HG02943 (cell line): Measurements from ENCODE around the gene RNLS.

Experiments used
- ATAC-seq: cut with Tn5 transposase; IDR thresholded peaks from one replicate; pipeline ENCODE4 v1.9.1; 2021; ENCODE audit warnings: mild to moderate bottlenecking, low read depth, moderate library complexity; ENCODE audit not compliant: unreplicated experiment

RNLS gene

DNA sequence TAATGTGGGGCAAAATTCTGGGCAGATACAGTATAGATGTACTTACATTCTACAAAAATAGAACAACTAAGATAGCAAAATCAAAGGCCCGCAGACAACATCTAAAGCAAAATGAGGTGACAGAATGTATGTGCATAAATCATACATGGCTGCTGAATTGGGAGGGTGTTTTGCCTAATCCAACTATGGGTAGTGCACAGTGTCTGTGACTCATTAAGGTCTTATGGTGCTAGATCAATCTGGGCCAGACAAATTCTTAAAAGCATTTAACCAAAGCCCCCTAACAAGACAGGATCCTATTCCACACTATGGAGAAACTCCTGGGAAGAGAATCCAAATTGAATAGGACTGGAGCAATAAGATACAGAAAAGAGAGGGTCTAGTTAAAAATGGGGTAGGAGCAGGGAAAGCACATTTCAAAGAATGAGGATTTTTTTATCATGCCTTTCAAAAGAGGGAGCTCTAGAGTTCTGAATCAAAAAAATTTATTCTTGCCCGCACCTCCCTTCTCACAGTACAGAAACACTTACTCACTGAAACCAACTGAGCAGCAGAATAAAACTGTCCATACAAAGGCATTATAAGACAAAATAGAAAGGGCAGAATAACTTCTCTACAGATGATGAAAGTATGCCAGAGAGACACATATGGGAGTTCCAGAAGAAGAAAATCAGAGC is 181.3 kb downstream of the RNLS start:
- no peak for ATAC-seq

DNA sequence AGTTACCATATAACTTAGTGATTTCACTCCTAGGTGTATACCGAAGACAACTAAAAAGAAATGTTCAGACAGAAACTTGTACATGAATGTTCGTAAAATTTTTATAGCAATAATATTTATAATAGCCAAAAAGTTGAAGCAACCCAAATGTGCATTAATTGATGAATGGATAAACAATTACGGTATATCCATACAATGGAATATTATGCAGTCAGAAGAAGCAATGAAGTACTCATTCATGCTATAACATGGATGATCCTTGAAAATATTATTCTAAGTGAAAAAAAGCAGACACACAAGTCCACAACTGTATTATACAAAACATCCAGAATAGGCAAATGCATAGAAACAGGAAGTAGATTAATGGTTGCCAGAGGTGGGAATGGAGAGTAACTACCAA is 183.9 kb downstream of the RNLS start:
- no peak for ATAC-seq

DNA sequence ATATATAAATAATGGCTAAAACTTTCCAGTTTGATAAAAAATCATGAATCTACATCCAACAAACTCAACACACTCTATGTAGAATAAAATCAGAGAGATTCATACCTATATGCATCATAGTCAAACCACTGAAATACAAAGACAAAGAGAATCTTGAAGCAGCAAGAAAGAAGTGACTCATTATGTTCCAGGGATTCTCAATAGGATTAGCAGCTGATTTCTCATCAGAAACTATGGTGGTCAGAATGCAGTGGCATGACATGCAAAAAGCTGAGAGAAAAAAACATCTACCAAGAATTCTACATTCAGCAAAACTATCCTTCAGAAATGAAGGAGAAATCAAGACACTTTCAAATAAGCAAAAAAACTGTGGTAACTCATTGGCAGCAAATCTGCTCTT is 187.4 kb downstream of the RNLS start:
- no peak for ATAC-seq

DNA sequence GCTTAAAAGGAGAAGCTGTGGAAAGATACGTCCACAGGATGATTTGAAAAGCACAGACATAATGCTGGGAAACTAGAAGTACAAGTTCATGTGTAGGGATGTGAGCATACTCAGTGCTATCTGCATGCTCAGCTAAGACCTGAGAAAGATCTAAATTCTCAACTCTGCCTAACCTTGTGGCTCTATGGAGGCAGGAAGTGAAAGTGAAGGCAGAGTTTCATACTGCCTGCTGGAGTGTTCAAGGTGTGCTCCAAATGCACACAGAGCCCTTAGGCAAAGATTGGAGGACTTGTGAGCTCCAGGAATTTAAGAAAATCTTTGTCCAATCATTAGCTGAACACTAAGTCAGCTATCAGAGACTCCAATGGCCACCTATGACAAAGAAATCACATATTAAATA is 190.9 kb downstream of the RNLS start:
- ATAC-seq: peak; percentile 53

DNA sequence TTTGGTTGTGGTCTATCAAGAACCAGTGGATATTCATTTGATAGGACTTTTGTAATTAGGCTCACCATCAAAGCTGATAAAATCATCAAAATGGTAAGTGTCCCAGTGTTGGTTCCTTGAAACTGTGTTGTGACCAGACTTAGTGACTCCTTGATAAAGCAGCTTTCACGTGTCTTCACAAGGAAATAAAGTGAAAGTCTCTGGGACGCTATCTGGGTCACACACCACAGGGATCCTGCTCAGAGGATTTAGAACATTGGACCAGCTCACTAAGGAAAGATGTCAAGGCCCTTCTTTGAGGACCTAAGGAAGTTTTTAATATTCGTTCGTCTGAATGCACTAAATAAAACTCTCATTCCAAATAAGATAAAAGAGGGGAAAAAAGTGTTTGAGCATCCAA is 193.1 kb downstream of the RNLS start:
- no peak for ATAC-seq

DNA sequence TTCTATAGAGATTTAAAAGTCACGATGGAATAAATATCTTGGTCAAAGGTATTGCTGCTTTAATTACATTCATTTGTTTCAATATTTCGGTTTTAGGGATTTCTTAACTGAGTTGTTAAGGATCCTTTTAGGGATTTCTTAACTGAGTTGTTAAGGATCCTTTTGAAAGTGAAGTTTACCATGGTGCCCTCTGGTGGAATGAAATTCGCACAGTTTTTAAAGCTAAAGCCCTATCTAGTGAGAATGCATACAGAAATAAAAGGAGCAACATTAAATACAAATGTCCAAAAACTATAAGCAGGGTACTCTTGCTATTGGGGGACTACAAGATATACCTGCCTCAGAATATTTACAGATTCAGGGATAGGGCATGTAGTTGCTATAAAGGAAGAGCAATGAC is 193.7 kb downstream of the RNLS start:
- ATAC-seq: no peak

DNA sequence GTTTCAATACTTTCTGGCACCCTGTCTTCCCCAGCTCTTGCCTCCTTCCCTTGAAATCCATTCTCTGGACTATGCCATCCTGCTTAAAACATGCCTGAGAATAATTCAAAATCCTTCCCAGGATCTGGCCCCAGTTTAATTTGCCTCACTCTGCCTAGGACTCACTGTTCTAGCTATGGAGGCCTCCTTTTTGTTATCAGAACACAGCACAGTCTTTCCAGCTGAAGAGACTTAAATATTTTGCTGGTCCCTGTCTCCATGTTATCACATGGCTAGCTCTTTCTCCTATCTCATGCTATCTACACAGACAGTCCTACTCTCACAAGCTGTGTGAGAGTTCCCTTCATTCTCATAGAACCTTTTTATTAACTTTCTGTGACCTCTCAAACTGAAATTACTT is 194.8 kb downstream of the RNLS start:
- no peak for ATAC-seq

DNA sequence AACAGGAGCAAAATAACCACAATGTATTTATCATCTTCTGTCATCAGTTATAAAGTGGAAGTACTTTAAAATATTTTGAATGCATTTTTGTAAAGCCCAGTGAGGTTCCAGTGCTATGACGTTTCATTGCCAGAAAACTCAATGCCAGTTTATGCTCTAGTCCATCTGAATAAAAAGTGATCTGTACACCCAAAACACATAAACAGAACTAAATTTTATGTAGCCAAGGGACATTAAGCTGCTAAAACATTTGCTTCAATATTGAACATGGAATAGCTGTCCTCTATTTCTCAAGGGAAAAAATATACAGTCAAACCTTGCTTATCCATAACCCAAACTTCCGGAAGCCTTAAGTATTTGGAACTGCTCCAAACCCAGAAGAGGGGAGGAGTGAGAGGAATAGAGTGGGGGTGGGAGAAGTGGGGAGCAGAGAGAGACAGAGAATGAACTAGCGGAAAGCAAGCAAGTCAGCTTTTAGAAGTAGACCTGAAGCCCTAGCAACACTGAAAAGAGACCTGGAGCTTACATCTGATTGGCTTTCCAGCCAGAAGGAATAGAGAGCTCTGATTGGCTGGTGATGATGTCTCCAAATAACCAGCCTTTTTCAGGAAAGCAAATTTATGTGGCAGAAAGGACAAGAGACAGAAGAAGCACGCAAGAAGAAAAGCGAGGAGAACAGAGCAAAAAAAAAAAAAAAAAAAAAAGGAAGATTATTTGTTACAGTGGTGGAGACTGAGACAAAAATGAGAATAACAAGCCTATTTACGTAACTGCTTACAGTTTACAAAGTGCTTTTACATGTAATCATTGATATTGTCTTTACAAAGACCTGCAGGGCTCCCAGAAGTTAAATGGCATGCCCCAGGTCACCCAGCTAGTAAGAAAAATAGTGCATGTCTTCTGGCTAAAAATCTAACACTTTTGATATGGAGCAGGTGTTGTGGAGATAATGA is 196.0 kb downstream of the RNLS start:
- no peak for ATAC-seq

DNA sequence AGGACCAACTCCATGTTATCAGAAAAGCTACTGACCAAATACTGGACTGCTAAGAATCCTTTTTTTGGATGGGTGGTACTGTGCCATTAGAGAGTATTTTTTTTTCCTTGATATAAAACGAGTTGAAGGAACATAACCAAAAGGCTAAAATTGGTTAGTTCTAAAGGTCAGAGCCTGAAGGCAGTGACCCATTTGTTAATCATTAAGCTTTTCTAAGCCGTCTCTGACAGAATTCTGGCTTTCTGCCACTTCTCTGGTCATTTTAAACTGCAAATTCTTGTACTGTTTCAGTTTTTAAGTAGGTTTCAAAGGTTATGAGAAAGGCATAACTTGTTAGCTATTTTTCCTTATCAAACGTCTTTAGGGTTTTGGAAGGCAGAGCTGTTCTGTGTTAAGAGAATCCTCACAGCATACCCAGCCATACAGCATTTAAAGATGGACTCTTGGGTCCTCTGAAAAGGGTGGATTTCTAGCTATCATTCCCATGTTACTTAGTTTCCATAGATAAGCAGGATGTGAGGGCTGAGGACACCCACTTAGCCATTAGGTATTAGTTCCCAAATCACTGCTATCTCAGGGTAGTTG is 196.8 kb downstream of the RNLS start:
- peak; percentile 32 for ATAC-seq

DNA sequence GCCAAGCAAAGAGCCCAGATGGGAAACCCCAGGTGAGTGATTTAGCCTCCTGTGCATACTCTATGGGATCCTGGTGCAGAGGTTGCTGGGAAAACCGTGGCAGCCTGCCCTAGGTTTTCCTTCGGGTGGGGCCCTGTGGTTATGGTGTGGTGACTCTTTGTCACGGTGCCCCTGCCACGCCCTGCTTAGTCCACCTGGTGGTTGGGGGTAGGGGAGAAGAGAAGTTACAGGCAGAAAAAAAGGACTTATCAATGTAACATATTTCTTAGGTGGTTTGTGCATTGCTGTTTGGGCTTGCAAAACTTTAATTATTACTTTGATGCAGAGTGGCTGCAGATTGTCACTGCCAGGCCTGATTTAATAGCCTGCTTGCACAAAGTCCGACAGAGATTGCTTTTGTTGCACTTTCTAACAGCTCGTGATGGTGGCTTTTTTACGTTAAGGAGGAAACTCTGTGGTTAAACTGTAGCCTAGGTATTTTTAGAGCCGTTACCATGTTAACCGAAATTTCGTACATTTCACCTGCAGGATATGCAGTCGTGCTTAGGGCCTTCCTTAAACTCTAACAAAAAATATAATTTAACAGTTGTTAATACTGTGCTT is 197.4 kb downstream of the RNLS start:
- peak; percentile 72 for ATAC-seq

DNA sequence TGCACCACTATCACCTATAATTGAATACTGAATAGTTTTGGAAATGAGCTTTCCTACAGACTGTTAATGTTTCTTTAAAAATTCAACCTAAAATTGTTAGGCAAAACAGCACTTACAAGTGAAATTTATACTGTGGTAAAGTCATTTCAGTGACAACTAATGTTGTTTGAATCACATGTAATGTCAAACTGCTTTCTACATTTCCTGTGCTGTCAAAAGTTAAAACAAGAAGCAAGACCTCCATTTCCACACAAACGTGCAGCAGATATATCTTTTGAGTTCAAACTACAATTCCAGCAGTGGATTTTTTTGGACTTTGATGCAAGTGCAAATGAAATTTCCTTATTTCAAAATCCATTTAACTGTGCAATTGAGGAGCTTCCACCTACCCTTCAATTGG is 199.8 kb downstream of the RNLS start:
- no peak for ATAC-seq

DNA sequence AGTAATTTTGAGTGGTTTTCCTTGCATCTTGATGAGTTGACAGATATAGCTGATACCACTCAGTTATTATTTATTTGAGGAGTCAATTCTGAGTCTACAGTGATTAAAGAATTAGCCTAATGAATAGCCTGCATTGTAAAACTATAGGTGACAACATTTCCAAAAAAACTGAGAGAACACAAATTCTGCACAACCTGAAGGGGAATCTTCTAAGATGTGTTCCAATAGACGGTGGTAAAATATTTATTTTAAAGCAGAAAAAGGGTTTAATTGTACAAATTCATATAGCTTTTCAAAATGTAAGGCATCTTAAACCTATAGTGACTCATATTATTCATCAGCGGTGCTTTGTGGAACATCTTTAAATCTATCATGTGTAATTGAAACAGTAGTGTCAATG is 200.4 kb downstream of the RNLS start:
- no peak for ATAC-seq

DNA sequence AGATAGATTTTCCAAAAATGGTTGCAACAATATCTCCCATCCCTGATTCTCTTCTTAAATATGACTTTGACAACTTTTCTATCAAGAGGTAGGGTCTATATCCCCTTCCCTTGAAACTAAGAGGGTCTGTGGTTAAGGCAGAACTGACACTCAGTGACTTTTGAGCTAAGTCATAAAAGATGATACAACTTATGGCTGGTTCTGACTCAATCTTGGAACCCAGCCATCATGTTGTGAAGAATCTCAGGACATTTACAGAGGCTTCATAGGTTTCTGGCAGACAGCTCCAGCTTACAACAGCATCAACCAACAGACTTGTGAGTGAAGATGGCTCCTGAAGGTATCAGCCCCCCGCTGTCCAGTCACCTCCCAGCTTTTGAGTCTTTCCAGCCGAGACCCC is 203.5 kb downstream of the RNLS start:
- no peak for ATAC-seq

DNA sequence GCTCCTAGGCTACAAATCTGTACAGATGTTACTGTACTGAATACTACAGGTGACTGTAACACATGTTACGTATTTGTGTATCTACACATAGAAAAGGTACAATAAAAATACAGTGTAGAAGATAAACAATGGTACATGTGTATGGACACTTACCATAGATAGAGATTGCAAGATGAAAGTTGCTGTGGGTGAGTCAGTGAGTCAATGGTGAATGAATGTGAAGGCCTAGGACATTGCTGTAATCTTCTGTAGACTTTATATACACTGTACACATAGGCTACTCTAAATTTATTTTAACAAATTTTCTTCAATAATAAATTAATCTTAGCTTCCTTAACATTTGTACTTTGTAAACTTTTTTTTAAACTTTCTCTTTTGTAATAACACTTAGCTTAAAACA is 205.6 kb downstream of the RNLS start:
- ATAC-seq: no peak

DNA sequence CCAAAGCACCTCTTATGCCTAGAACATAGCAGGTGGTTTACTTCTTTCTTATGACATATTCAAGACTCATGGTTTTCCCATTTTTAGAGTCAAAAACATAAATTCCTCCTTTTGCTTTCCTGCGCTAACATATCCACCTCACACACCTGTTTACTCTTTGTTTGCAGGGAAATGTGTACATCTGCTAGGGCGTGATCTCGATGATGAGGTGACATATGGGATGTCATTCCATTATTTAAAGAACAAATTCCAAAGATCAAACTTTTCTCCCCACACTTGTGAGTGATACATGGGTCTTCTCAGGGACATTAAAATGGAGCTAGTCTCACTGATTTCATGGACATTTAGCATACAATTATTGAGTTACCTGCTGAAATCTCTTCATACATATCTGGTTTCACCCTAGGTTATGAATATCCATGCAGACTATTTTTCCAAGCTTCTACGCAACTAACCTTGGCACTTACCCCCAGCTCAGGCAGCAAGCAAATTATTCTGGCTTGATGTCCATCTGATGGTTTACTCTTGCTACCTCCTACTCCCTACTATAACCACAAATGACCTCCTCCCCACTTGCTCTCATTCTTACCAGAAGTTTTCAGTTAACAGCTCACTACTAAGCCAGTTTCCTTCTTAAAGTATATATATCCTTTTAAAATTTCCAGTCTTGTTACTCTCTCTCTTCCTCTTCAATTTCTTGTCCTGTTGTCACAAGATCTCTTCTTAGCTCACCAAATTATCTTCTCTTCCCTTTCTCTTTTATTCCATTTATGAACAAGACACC is 208.5 kb downstream of the RNLS start:
- no peak for ATAC-seq

DNA sequence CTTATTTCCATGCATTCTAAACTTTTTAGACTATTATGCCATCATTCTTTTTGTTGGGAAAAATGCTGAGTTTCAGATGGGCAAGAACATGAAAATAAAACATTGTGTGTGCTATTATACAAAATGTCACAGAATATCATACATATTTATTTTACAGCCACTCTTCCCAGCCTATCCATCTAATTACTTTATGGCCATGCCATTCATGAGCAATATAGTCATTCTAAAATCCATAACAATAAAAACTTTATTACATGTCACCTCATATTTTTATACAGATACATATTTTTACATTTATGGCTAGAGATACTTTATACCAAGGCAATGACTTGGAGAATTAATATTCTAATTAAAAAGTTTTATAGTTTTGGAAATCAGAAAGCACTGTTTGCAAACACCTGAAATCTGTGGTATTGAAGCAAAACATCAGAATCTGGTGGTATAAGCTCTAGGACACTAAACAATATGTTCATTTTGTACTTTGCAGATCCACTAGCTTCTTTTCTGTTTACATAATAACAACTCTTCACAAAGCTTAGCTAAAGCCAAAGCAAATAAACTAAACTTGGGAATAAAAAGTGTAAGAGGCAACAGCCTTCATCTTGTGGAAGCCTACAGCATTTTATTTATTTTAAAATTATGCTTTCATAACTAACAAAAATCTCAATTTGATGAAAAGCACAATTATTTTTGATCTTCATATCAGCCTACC is 210.1 kb downstream of the RNLS start:
- ATAC-seq: no peak

DNA sequence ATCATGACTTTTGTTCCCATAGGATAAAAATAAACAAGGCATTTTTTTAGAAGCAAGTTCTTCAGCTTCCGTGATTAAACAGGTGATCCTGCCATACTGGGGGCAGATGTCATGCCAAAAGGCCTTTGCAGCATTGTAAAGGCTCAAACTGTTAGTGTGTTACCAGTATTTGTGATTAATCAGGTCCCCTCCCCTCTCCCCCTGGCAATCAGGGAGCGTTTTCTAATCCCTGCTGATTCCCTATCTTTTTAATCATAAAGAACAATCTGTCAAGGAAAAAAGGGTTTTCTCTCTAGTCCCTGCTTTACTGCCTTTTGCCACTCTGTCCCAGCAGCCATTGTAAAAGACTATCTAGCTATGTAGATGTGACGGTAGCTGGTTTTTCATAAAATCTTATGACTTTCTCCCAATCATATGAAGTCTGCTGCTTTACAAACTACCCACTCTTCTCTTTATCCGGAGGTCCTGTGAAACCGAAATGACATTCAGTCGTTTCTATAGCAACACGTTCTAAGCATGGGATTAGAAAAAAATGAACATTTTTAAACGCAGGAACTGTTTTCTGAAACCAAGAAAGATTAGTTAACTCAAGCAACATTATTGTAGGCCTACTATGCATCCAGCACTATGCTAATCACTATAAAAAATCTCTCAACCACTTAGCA is 210.9 kb downstream of the RNLS start:
- ATAC-seq: no peak

DNA sequence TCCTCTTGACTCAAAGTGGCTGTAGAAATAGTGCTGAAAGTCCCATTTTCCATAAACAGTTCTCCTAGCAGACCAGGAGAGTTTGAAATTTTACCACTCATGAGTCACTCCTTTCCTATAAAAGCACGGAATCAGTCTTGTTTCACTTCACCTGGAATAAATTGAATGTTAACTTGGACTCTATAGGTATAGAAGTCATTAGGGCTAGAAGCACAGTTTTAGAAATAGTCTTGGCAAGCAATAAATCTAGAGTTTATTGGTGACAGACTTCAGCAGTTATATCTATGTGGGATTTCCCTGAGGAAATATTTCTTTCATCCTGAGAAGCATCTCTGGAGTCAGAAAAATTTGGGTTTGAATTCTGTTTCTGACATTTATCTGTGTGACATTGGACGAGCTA is 212.4 kb downstream of the RNLS start:
- ATAC-seq: no peak

DNA sequence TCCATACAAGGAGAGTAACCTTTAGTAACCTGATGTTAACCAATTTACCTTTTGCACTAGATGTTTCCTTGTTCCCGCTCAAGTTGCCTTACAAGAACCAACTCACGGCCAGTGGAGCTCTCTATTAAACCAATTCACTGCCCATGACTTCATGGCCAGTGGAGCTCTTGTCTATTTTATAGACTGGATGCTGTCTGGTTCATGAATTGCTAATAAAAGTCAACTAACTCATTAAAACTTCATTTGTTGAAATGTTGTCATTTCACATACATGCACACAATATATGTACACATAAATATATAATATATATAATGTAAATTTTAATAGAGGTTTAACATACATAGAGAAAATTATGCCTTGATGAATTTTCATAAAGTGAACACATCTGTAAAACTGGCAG is 216.3 kb downstream of the RNLS start:
- ATAC-seq: no peak
